WTC11 (cell line): ENCODE results near the gene ZNF564. TPM values are rescaled to one million over a fixed set of nuclear protein-coding genes. Genes with fewer than 3 reads are reported as not detected.

Experiments
- ATF1 ChIP-seq: sonication (generic); formaldehyde crosslinking; IDR thresholded peaks from 2 replicates; pipeline ENCODE4 v1.8.1; 2023; ENCODE audit warnings: mild to moderate bottlenecking, moderate library complexity, missing genetic modification reagents
- CREM ChIP-seq: sonication (generic); formaldehyde crosslinking; IDR thresholded peaks from 2 replicates; pipeline ENCODE4 v1.8.1; 2022; ENCODE audit warnings: mild to moderate bottlenecking, missing genetic modification reagents, moderate library complexity
- ELF4 ChIP-seq: sonication (generic); formaldehyde crosslinking; IDR thresholded peaks from 2 replicates; pipeline ENCODE4 v1.8.1; 2022; ENCODE audit warnings: low read depth, mild to moderate bottlenecking, moderate library complexity, missing genetic modification reagents
- ETV6 ChIP-seq: sonication (generic); formaldehyde crosslinking; IDR thresholded peaks from 2 replicates; pipeline ENCODE4 v1.8.1; 2022; ENCODE audit warnings: mild to moderate bottlenecking, missing genetic modification reagents
- FOXJ3 ChIP-seq: sonication (generic); formaldehyde crosslinking; IDR thresholded peaks from 2 replicates; pipeline ENCODE4 v1.9.0; 2021; ENCODE audit warnings: missing genetic modification reagents, mild to moderate bottlenecking, borderline replicate concordance
- FOXP1 ChIP-seq: sonication (generic); formaldehyde crosslinking; IDR thresholded peaks from 2 replicates; pipeline ENCODE4 v1.8.0; 2022; ENCODE audit warnings: missing genetic modification reagents, mild to moderate bottlenecking, moderate library complexity, borderline replicate concordance
- GRHL2 ChIP-seq: fragments of 250-450 bp; sonication (Bioruptor Pico); IDR thresholded peaks from 2 replicates; pipeline ENCODE4 v1.8.0; 2022; ENCODE audit warnings: mild to moderate bottlenecking, moderate library complexity; ENCODE audit not compliant: insufficient replicate concordance, severe bottlenecking
- HMGA2 ChIP-seq: fragments of 250-450 bp; sonication (Bioruptor Pico); IDR thresholded peaks from 2 replicates; pipeline ENCODE4 v1.4.0; 2021; ENCODE audit warnings: mild to moderate bottlenecking, moderate library complexity
- MYBL2 ChIP-seq: sonication (generic); formaldehyde crosslinking; IDR thresholded peaks from 2 replicates; pipeline ENCODE4 v1.8.1; 2023; ENCODE audit warnings: mild to moderate bottlenecking, moderate library complexity, missing genetic modification reagents
- NFE2L1 ChIP-seq: sonication (generic); formaldehyde crosslinking; IDR thresholded peaks from 2 replicates; pipeline ENCODE4 v1.8.1; 2023; ENCODE audit warnings: missing genetic modification reagents
- NR1H2 ChIP-seq: sonication (generic); formaldehyde crosslinking; IDR thresholded peaks from 2 replicates; pipeline ENCODE4 v1.9.0; 2021; ENCODE audit warnings: mild to moderate bottlenecking, moderate library complexity, missing genetic modification reagents
- NR2C2 ChIP-seq: sonication (generic); formaldehyde crosslinking; IDR thresholded peaks from 2 replicates; pipeline ENCODE4 v1.8.0; 2022; ENCODE audit warnings: mild to moderate bottlenecking, missing genetic modification reagents
- SMAD4 ChIP-seq: sonication (generic); formaldehyde crosslinking; IDR thresholded peaks from 2 replicates; pipeline ENCODE4 v1.8.0; 2022; ENCODE audit warnings: mild to moderate bottlenecking, missing genetic modification reagents
- TCF7 ChIP-seq: sonication (generic); formaldehyde crosslinking; IDR thresholded peaks from 2 replicates; pipeline ENCODE4 v1.8.0; 2022; ENCODE audit warnings: mild to moderate bottlenecking, low read depth, missing genetic modification reagents, moderate library complexity
- TEAD1 ChIP-seq: sonication (generic); formaldehyde crosslinking; IDR thresholded peaks from 2 replicates; pipeline ENCODE4 v1.8.0; 2022; ENCODE audit warnings: mild to moderate bottlenecking, missing genetic modification reagents
- ZBTB21 ChIP-seq: sonication (generic); formaldehyde crosslinking; IDR thresholded peaks from 2 replicates; pipeline ENCODE4 v1.8.1; 2023; ENCODE audit warnings: mild to moderate bottlenecking, missing genetic modification reagents, borderline replicate concordance
- ZNF263 ChIP-seq: sonication (generic); formaldehyde crosslinking; IDR thresholded peaks from 2 replicates; pipeline ENCODE4 v1.8.1; 2022; ENCODE audit warnings: low read depth, mild to moderate bottlenecking, moderate library complexity, missing genetic modification reagents
- ZNF423 ChIP-seq: fragments of 250-450 bp; sonication (Bioruptor Pico); IDR thresholded peaks from 2 replicates; pipeline ENCODE4 v2.1.2; 2022; ENCODE audit warnings: mild to moderate bottlenecking, moderate library complexity
- ZNF671 ChIP-seq: fragments of 250-450 bp; sonication (Bioruptor Pico); IDR thresholded peaks from 2 replicates; pipeline ENCODE4 v1.8.0; 2021; ENCODE audit warnings: mild to moderate bottlenecking
- total RNA-seq: library from RNA; stranded (reverse); gene quantifications from 3 replicates; pipeline ENCODE4 v1.2.3, GENCODE V29; 2021
- TF ChIP-seq, protein P1 (sequence below): fragments of 250-450 bp; sonication (Bioruptor Pico); IDR thresholded peaks from 2 replicates; pipeline ENCODE4 v2.1.2; 2022; ENCODE audit warnings: mild to moderate bottlenecking, moderate library complexity
- TF ChIP-seq, protein P2 (sequence below): fragments of 250-450 bp; sonication (Bioruptor Pico); IDR thresholded peaks from 2 replicates; pipeline ENCODE4 v1.9.0; 2021; ENCODE audit warnings: mild to moderate bottlenecking
- TF ChIP-seq, protein P3 (sequence below): sonication (generic); formaldehyde crosslinking; IDR thresholded peaks from 2 replicates; pipeline ENCODE4 v1.8.0; 2022; ENCODE audit warnings: missing genetic modification reagents
- TF ChIP-seq, protein P4 (sequence below): sonication (generic); formaldehyde crosslinking; conservative IDR thresholded peaks from 2 replicates; pipeline ENCODE4 v1.8.1; 2022; ENCODE audit warnings: mild to moderate bottlenecking, missing genetic modification reagents
- TF ChIP-seq, protein P5 (sequence below): sonication (generic); formaldehyde crosslinking; IDR thresholded peaks from 2 replicates; pipeline ENCODE4 v1.8.1; 2023; ENCODE audit warnings: mild to moderate bottlenecking, missing genetic modification reagents, borderline replicate concordance
- TF ChIP-seq, protein P6 (sequence below): sonication (generic); formaldehyde crosslinking; IDR thresholded peaks from 2 replicates; pipeline ENCODE4 v1.8.0; 2023; ENCODE audit warnings: missing genetic modification reagents
- TF ChIP-seq, protein P7 (sequence below): sonication (generic); formaldehyde crosslinking; IDR thresholded peaks from 2 replicates; pipeline ENCODE4 v1.8.1; 2022; ENCODE audit warnings: mild to moderate bottlenecking, missing genetic modification reagents, moderate library complexity, borderline replicate concordance

The ZNF564 gene
- total RNA-seq, 1 experiment from 2014 or later: 11.1 TPM

DNA sequence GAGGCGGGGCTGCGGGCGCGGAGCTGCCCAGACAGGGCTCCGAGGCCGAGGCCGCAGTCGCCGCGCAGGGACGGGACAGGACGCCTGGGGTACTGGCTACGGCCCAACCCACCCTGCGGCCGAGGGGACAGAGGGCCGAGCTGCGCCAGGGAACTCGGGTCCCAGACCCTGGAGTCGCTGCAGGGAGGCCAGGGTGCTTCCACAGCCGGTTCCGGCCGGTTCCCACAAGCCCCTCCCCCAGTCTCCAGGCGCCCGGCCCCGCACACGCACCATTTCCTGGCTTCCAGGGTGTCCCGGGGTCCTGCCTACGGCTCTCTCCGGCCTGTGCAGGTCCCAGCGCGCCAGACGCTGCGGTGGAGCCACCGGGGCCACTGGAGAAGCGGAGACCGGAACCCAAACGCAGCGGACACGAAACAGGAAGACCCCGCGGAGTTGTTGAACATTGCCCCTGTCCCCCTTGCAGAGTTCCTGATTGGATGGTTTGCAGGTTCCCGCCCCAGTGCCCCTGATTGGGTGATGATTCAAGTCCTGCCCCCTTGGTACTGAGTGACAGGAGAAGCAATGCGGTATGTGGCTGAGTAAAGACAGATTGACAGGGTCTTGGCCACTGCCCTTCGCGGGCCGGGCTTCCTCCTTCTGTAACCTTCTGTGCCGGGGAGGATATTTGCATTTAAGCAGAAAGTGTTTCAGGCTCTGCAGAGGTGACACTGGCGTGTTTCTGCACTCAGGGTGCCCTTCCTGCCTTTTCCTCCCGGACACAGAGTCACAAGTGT lies at the start of gene ZNF564 (continued):
- TF ChIP-seq, protein P1, sequence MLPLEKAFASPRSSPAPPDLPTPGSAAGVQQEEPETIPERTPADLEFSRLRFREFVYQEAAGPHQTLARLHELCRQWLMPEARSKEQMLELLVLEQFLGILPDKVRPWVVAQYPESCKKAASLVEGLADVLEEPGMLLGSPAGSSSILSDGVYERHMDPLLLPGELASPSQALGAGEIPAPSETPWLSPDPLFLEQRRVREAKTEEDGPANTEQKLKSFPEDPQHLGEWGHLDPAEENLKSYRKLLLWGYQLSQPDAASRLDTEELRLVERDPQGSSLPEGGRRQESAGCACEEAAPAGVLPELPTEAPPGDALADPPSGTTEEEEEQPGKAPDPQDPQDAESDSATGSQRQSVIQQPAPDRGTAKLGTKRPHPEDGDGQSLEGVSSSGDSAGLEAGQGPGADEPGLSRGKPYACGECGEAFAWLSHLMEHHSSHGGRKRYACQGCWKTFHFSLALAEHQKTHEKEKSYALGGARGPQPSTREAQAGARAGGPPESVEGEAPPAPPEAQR (CRISPR knock-in tag): no peak
- TF ChIP-seq HMGA2: no peak
- TF ChIP-seq NFE2L1 (CRISPR knock-in tag): 0 out of 2 replicates have a peak, but pooled peaks have one; percentile 11
- TF ChIP-seq TEAD1 (CRISPR knock-in tag): peak; percentile 80
- TF ChIP-seq NR1H2 (CRISPR knock-in tag): no peak
- no peak for TF ChIP-seq FOXJ3 (CRISPR knock-in tag)
- TF ChIP-seq GRHL2 (CRISPR knock-in tag): no peak
- TF ChIP-seq, protein P2, sequence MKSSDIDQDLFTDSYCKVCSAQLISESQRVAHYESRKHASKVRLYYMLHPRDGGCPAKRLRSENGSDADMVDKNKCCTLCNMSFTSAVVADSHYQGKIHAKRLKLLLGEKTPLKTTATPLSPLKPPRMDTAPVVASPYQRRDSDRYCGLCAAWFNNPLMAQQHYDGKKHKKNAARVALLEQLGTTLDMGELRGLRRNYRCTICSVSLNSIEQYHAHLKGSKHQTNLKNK (CRISPR knock-in tag): no peak
- TF ChIP-seq ZBTB21 (CRISPR knock-in tag): no peak
- peak; percentile 69 for TF ChIP-seq FOXP1
- TF ChIP-seq TCF7 (CRISPR knock-in tag): no peak
- TF ChIP-seq ZNF263 (CRISPR knock-in tag): no peak
- TF ChIP-seq NR2C2: no peak
- TF ChIP-seq ETV6 (CRISPR knock-in tag): peak; percentile 81
- TF ChIP-seq CREM (CRISPR knock-in tag): no peak; the same call in 1 of the 2 replicates
- TF ChIP-seq, protein P3, sequence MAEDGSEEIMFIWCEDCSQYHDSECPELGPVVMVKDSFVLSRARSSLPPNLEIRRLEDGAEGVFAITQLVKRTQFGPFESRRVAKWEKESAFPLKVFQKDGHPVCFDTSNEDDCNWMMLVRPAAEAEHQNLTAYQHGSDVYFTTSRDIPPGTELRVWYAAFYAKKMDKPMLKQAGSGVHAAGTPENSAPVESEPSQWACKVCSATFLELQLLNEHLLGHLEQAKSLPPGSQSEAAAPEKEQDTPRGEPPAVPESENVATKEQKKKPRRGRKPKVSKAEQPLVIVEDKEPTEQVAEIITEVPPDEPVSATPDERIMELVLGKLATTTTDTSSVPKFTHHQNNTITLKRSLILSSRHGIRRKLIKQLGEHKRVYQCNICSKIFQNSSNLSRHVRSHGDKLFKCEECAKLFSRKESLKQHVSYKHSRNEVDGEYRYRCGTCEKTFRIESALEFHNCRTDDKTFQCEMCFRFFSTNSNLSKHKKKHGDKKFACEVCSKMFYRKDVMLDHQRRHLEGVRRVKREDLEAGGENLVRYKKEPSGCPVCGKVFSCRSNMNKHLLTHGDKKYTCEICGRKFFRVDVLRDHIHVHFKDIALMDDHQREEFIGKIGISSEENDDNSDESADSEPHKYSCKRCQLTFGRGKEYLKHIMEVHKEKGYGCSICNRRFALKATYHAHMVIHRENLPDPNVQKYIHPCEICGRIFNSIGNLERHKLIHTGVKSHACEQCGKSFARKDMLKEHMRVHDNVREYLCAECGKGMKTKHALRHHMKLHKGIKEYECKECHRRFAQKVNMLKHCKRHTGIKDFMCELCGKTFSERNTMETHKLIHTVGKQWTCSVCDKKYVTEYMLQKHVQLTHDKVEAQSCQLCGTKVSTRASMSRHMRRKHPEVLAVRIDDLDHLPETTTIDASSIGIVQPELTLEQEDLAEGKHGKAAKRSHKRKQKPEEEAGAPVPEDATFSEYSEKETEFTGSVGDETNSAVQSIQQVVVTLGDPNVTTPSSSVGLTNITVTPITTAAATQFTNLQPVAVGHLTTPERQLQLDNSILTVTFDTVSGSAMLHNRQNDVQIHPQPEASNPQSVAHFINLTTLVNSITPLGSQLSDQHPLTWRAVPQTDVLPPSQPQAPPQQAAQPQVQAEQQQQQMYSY: no peak
- TF ChIP-seq, protein P4, sequence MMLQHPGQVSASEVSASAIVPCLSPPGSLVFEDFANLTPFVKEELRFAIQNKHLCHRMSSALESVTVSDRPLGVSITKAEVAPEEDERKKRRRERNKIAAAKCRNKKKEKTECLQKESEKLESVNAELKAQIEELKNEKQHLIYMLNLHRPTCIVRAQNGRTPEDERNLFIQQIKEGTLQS (CRISPR knock-in tag): no peak
- TF ChIP-seq ZNF671 (CRISPR knock-in tag): no peak
- peak; percentile 60; the same call in 1 of the 2 replicates for TF ChIP-seq MYBL2 (CRISPR knock-in tag)
- TF ChIP-seq ELF4 (CRISPR knock-in tag): no peak
- TF ChIP-seq SMAD4 (CRISPR knock-in tag): no peak
- TF ChIP-seq, protein P5, sequence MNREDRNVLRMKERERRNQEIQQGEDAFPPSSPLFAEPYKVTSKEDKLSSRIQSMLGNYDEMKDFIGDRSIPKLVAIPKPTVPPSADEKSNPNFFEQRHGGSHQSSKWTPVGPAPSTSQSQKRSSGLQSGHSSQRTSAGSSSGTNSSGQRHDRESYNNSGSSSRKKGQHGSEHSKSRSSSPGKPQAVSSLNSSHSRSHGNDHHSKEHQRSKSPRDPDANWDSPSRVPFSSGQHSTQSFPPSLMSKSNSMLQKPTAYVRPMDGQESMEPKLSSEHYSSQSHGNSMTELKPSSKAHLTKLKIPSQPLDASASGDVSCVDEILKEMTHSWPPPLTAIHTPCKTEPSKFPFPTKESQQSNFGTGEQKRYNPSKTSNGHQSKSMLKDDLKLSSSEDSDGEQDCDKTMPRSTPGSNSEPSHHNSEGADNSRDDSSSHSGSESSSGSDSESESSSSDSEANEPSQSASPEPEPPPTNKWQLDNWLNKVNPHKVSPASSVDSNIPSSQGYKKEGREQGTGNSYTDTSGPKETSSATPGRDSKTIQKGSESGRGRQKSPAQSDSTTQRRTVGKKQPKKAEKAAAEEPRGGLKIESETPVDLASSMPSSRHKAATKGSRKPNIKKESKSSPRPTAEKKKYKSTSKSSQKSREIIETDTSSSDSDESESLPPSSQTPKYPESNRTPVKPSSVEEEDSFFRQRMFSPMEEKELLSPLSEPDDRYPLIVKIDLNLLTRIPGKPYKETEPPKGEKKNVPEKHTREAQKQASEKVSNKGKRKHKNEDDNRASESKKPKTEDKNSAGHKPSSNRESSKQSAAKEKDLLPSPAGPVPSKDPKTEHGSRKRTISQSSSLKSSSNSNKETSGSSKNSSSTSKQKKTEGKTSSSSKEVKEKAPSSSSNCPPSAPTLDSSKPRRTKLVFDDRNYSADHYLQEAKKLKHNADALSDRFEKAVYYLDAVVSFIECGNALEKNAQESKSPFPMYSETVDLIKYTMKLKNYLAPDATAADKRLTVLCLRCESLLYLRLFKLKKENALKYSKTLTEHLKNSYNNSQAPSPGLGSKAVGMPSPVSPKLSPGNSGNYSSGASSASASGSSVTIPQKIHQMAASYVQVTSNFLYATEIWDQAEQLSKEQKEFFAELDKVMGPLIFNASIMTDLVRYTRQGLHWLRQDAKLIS (CRISPR knock-in tag): no peak
- TF ChIP-seq, protein P6, sequence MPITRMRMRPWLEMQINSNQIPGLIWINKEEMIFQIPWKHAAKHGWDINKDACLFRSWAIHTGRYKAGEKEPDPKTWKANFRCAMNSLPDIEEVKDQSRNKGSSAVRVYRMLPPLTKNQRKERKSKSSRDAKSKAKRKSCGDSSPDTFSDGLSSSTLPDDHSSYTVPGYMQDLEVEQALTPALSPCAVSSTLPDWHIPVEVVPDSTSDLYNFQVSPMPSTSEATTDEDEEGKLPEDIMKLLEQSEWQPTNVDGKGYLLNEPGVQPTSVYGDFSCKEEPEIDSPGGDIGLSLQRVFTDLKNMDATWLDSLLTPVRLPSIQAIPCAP (CRISPR knock-in tag): no peak
- 0 out of 2 replicates have a peak, but pooled peaks have one; percentile 29 for TF ChIP-seq ATF1 (CRISPR knock-in tag)
- TF ChIP-seq ZNF423: no peak
- TF ChIP-seq, protein P7, sequence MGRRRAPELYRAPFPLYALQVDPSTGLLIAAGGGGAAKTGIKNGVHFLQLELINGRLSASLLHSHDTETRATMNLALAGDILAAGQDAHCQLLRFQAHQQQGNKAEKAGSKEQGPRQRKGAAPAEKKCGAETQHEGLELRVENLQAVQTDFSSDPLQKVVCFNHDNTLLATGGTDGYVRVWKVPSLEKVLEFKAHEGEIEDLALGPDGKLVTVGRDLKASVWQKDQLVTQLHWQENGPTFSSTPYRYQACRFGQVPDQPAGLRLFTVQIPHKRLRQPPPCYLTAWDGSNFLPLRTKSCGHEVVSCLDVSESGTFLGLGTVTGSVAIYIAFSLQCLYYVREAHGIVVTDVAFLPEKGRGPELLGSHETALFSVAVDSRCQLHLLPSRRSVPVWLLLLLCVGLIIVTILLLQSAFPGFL (CRISPR knock-in tag): no peak
